OCI-LY1 (cell line): ENCODE data around the gene ANKRD24.

Experiments used
- H2AFZ ChIP-seq: fragments of 200-600 bp; sonication (generic), shearing (Covaris generic); 2 replicates; pipeline ENCODE4 v1.6.0; 2014; ENCODE audit warnings: antibody characterized with exemption, mild to moderate bottlenecking, low read length
- H3F3A ChIP-seq: fragments of 200-600 bp; sonication (generic), shearing (Covaris generic); 2 replicates; pipeline ENCODE4 v1.6.0; 2014; ENCODE audit warnings: mild to moderate bottlenecking, antibody characterized with exemption, low read length, moderate library complexity; ENCODE audit not compliant: insufficient read depth
- H3K27ac ChIP-seq: fragments of 200-600 bp; sonication (generic); 2 replicates; pipeline ENCODE4 v1.5.1; 2014; ENCODE audit warnings: low read length, mixed run types, mild to moderate bottlenecking, low read depth; ENCODE audit not compliant: poor library complexity, severe bottlenecking
- H3K27me3 ChIP-seq: fragments of 200-600 bp; sonication (generic); 2 replicates; pipeline ENCODE4 v1.6.0; 2014; ENCODE audit warnings: antibody characterized with exemption, mild to moderate bottlenecking, low read length, moderate library complexity; ENCODE audit not compliant: insufficient read depth
- H3K36me3 ChIP-seq: fragments of 200-600 bp; sonication (generic); 2 replicates; pipeline ENCODE4 v1.6.1; 2014; ENCODE audit warnings: mild to moderate bottlenecking, antibody characterized with exemption, low read length, moderate library complexity, mixed read lengths; ENCODE audit not compliant: insufficient read depth
- H3K4me1 ChIP-seq: fragments of 200-600 bp; sonication (generic); 2 replicates; pipeline ENCODE4 v1.5.1; 2014; ENCODE audit warnings: mild to moderate bottlenecking, low read length, moderate library complexity; ENCODE audit not compliant: insufficient read depth, severe bottlenecking
- H3K4me2 ChIP-seq: fragments of 200-600 bp; sonication (generic), shearing (Covaris generic); 2 replicates; pipeline ENCODE4 v1.6.1; 2014; ENCODE audit warnings: low read length
- H3K4me3 ChIP-seq: fragments of 200-600 bp; sonication (generic); 2 replicates; pipeline ENCODE4 v1.5.1; 2014; ENCODE audit warnings: low read length, low read depth, mild to moderate bottlenecking, mixed read lengths; ENCODE audit not compliant: poor library complexity, severe bottlenecking
- H3K79me2 ChIP-seq: fragments of 200-600 bp; shearing (Covaris generic); 2 replicates; pipeline ENCODE4 v1.6.1; 2016; ENCODE audit warnings: mixed run types, low read length, mixed read lengths; ENCODE audit not compliant: insufficient read depth
- H3K9ac ChIP-seq: fragments of 200-600 bp; sonication (generic), shearing (Covaris generic); 2 replicates; pipeline ENCODE4 v1.6.1; 2014; ENCODE audit warnings: mild to moderate bottlenecking, low read length, mixed read lengths
- H3K9me2 ChIP-seq: fragments of 200-600 bp; sonication (generic), shearing (Covaris generic); 2 replicates; pipeline ENCODE4 v1.6.1; 2014; ENCODE audit warnings: low read depth, mild to moderate bottlenecking, low read length, mixed read lengths
- H3K9me3 ChIP-seq: fragments of 200-600 bp; shearing (Covaris generic); 2 replicates; pipeline ENCODE4 v1.6.1; 2014; ENCODE audit warnings: low read length, mixed read lengths
- H4K20me1 ChIP-seq: fragments of 200-600 bp; sonication (generic), shearing (Covaris generic); 2 replicates; pipeline ENCODE4 v1.6.0; 2016; ENCODE audit warnings: mild to moderate bottlenecking, low read length; ENCODE audit not compliant: insufficient read depth
- EZH2 ChIP-seq: fragments of 200-600 bp; sonication (generic), shearing (Covaris generic); IDR thresholded peaks from 2 replicates; pipeline ENCODE4 v1.8.0; 2017; ENCODE audit warnings: borderline replicate concordance, mixed run types, mild to moderate bottlenecking, antibody characterized with exemption, low read length, moderate library complexity, mixed read lengths
- TF ChIP-seq, protein P1 (sequence below): fragments of 200-600 bp; sonication (generic), shearing (Covaris generic); IDR thresholded peaks from 2 replicates; pipeline ENCODE4 v1.5.1; 2017; ENCODE audit warnings: mild to moderate bottlenecking, antibody characterized with exemption, low read length, moderate library complexity, mixed read lengths

The ANKRD24 gene

DNA sequence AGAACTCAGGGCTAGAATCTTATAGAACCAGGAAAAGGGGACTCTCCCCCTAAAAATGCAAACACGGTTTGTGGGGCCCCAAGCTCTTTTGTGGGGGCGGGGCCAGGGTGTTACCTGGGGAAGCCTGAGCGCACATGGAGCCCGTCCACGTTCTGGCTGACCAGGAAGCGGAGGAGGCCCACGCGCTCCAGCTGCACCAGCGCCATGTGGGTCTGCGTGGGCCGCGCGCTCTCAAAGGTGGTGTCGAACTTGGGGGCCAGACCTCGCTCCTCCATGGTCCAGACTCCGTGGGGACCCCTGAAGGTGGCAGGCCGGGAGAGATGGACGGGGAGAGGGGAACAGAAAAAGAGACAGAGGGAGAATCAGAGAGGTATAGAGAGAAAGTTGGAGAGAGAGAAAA, 3.5 kb upstream of the ANKRD24 start:
- Histone ChIP-seq H3K4me3 (no peak overlapping the region), H2AFZ (no peak overlapping the region), H3K9me2 (no peaks in the 10 kb centered on the region), H3K4me1 (peaks cover 29% of the 10 kb centered on the region), H3F3A (no peaks in the 10 kb centered on the region), H3K36me3 (no peaks in the 10 kb centered on the region), H4K20me1 (no peaks in the 10 kb centered on the region), H3K9ac (no peak overlapping the region), H3K79me2 (no peaks in the 10 kb centered on the region), H3K27ac (no peak overlapping the region), H3K9me3 (no peaks in the 10 kb centered on the region), H3K4me2 (no peak overlapping the region), H3K27me3 (no peaks in the 10 kb centered on the region)
- no peak for TF ChIP-seq EZH2
- TF ChIP-seq, protein P1, sequence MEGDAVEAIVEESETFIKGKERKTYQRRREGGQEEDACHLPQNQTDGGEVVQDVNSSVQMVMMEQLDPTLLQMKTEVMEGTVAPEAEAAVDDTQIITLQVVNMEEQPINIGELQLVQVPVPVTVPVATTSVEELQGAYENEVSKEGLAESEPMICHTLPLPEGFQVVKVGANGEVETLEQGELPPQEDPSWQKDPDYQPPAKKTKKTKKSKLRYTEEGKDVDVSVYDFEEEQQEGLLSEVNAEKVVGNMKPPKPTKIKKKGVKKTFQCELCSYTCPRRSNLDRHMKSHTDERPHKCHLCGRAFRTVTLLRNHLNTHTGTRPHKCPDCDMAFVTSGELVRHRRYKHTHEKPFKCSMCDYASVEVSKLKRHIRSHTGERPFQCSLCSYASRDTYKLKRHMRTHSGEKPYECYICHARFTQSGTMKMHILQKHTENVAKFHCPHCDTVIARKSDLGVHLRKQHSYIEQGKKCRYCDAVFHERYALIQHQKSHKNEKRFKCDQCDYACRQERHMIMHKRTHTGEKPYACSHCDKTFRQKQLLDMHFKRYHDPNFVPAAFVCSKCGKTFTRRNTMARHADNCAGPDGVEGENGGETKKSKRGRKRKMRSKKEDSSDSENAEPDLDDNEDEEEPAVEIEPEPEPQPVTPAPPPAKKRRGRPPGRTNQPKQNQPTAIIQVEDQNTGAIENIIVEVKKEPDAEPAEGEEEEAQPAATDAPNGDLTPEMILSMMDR = no peak

DNA sequence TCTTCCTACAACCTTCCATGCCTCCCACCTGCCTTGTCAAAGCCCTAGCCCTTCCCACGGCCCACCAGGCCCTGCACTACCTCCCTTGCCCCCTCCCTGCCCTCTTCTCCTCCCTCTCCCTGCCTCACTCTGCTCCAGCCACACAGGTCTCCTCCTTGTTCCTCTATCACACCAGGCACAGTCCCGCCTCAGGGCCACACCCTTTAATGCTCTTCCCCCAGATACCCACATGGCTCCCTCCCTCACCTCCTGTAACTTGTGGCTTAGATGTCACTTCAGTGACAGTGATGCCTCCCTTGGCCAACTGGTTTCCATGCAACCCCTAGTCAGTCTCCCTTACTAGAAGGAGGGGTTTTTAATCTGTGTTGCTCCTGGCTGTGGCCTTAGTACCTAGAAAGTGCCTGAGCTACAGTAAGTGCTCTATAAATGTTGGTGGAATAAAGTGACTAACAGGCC, 1.4 kb upstream of the ANKRD24 start:
- Histone ChIP-seq H2AFZ (no peak overlapping the region), H3K4me3 (peak overlapping the region; percentile 98), H3K9me3 (no peaks in the 10 kb centered on the region), H3K9me2 (no peaks in the 10 kb centered on the region), H3F3A (no peaks in the 10 kb centered on the region), H3K27ac (peak overlapping the region; percentile 75), H3K4me1 (peaks cover 37% of the 10 kb centered on the region), H3K36me3 (no peaks in the 10 kb centered on the region), H4K20me1 (no peaks in the 10 kb centered on the region), H3K27me3 (no peaks in the 10 kb centered on the region), H3K79me2 (no peaks in the 10 kb centered on the region), H3K4me2 (peak overlapping the region; percentile 99), H3K9ac (no peak overlapping the region; the same call in 1 of the 2 replicates)
- TF ChIP-seq, protein P1 = no peak
- no peak for TF ChIP-seq EZH2

DNA sequence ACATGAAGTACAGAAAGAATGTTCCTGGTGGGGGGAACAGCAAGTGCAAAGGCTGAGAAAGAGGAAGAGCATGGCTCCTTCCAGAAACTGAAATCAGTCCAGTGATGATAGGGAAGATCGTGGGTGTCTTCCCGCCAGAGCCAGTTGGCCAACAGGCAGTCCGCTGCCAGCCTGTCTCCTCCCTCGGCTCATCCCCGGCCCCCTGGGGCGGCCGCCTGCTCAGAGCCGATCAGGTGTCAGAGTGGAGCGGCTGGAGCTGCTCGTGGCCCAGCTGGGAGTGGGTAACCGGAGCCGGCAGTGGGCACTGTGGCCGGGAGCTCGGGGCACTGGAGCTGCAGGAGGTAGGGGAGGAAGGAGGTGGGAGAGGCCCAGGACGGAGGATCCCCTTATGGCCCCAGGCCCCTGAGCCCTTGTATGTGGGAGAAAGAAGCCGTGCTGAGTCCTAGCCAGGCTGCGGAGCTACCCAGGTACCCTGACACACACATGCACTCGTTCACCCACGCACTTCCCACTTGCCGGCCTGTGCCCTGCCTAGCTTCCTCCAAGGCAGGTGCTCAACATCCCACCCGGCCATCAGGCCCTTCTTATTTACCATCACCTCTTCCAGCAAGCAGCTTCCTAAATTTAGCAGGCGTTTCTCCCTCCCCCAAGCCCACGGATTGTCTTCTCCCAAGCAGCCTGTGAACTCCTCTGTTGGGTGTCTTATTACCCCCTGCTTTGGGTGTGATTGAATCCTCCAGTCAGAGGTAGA, 1.7 kb downstream of the ANKRD24 start:
- H3K36me3 ChIP-seq = no peaks in the 10 kb centered on the region
- no peaks in the 10 kb centered on the region for H3K27me3 ChIP-seq
- no peaks in the 10 kb centered on the region for H3K9me2 ChIP-seq
- H3K9me3 ChIP-seq = no peaks in the 10 kb centered on the region
- no peaks in the 10 kb centered on the region for H4K20me1 ChIP-seq
- peak overlapping the region; percentile 17 for H3K4me3 ChIP-seq
- H3K9ac ChIP-seq = no peak overlapping the region; the same call in 1 of the 2 replicates
- TF ChIP-seq EZH2 = no peak
- TF ChIP-seq, protein P1 = no peak
- H2AFZ ChIP-seq = no peak overlapping the region
- no peak overlapping the region for H3K4me2 ChIP-seq
- no peaks in the 10 kb centered on the region for H3K79me2 ChIP-seq
- no peak overlapping the region for H3K27ac ChIP-seq
- peaks cover 37% of the 10 kb centered on the region for H3K4me1 ChIP-seq
- H3F3A ChIP-seq = no peaks in the 10 kb centered on the region
